NCI-H2196 treated with DMSO at 0.1 percent for 48 hours (cell line): ENCODE measurements around the gene WNT2B.

Source experiments
- DNase-seq: peaks from one replicate; lab custom pipeline; 2025; ENCODE audit not compliant: unreplicated experiment; lab: John Stamatoyannopoulos, UW

Gene WNT2B

GRCh38 chr1:112504661-112505399, 3.9 kb upstream of the WNT2B start:
- DNase-seq = no peak

- DNase-seq = no peak
Observed at GRCh38 chr1:112505400-112505785, 3.4 kb upstream of the WNT2B start.

GRCh38 chr1:112505878-112506277, 2.9 kb upstream of the WNT2B start:
- no peak for DNase-seq

GRCh38 chr1:112506306-112506705, 2.5 kb upstream of the WNT2B start:
- DNase-seq = no peak

GRCh38 chr1:112506731-112507130, 2.0 kb upstream of the WNT2B start:
- DNase-seq = no peak

GRCh38 chr1:112507336-112507735, 1.4 kb upstream of the WNT2B start:
- no peak for DNase-seq

- no peak for DNase-seq
Observed at GRCh38 chr1:112507921-112508277, 866 bp upstream of the WNT2B start.

- no peak for DNase-seq
Observed at GRCh38 chr1:112509005-112509659, 367 bp downstream of the WNT2B start.

GRCh38 chr1:112509660-112510178, 954 bp downstream of the WNT2B start:
- DNase-seq = no peak

GRCh38 chr1:112510340-112510739, 1.6 kb downstream of the WNT2B start:
- DNase-seq = no peak

- no peak for DNase-seq
Observed at GRCh38 chr1:112511897-112512296, 3.1 kb downstream of the WNT2B start.

- DNase-seq = no peak
Observed at GRCh38 chr1:112513112-112513870, 4.5 kb downstream of the WNT2B start.

GRCh38 chr1:112514901-112515300, 6.1 kb downstream of the WNT2B start:
- no peak for DNase-seq

GRCh38 chr1:112515311-112516009, 6.7 kb downstream of the WNT2B start:
- no peak for DNase-seq

- no peak for DNase-seq
Observed at GRCh38 chr1:112516141-112516540, 7.4 kb downstream of the WNT2B start.

- DNase-seq = no peak
Observed at GRCh38 chr1:112517231-112517630, 8.5 kb downstream of the WNT2B start.

- no peak for DNase-seq
Observed at GRCh38 chr1:112517646-112518045, 8.9 kb downstream of the WNT2B start.

GRCh38 chr1:112518186-112518585, 9.4 kb downstream of the WNT2B start:
- no peak for DNase-seq

GRCh38 chr1:112520166-112520565, 11.4 kb downstream of the WNT2B start:
- no peak for DNase-seq

- DNase-seq = no peak
Observed at GRCh38 chr1:112522621-112523020, 13.9 kb downstream of the WNT2B start.

GRCh38 chr1:112524251-112524650, 15.5 kb downstream of the WNT2B start:
- DNase-seq = no peak
